Caki2 (cell line): ENCODE results near the gene ENPP5. TPM values are rescaled to one million over a fixed set of nuclear protein-coding genes. Genes with fewer than 3 reads are reported as not detected.

Source experiments
- DNase-seq: peaks from one replicate; pipeline ENCODE4 v3.0.0-alpha.2; 2015; ENCODE audit warnings: low read depth
- in situ Hi-C: cut with HindIII; loops from 2 replicates; pipeline ENCODE4 v1.10.0; 2016; ENCODE audit warnings: low sequenced_read_pairs, low pct_unique_long_range_greater_than_20kb, mixed read lengths
- total RNA-seq: library from RNA; depleted of rRNA; stranded (reverse); fragments of >200 nt; shearing (Covaris generic); gene quantifications from 2 replicates; pipeline ENCODE4 v1.2.3, GENCODE V29; 2014; ENCODE audit warnings: low replicate concordance; rRNA removed

Gene ENPP5
- 0.09 and 0.74 TPM in 2 replicates for total RNA-seq

- in situ Hi-C loops, result no loop called here
- DNase-seq, result peak; percentile 26
Observed at GRCh38 chr6:46170357-46171289, at the start of gene ENPP5. Gene ENPP5, minus strand, starts transcription at chr6:46170980. Its CDS starts 2,718 bp downstream, at chr6:46168262.

GRCh38 chr6:46219661-46220060, 48.9 kb upstream of the ENPP5 start:
- no peak for DNase-seq
- in situ Hi-C loops, result no loop called here

- no peak for DNase-seq
- in situ Hi-C loops, result no loop called here
Observed at GRCh38 chr6:46218457-46218856, 47.7 kb upstream of the ENPP5 start.

GRCh38 chr6:46217671-46218131, 46.9 kb upstream of the ENPP5 start:
- DNase-seq, result no peak
- in situ Hi-C loops, result no loop called here

- no peak for DNase-seq
- in situ Hi-C loops, result no loop called here
Observed at GRCh38 chr6:46216879-46217278, 46.1 kb upstream of the ENPP5 start.

- in situ Hi-C loops, result no loop called here
- DNase-seq, result no peak
Observed at GRCh38 chr6:46215777-46216176, 45.0 kb upstream of the ENPP5 start.

- in situ Hi-C loops, result no loop called here
- no peak for DNase-seq
Observed at GRCh38 chr6:46215213-46215612, 44.4 kb upstream of the ENPP5 start.

GRCh38 chr6:46211917-46212316, 41.1 kb upstream of the ENPP5 start:
- in situ Hi-C loops, result no loop called here

GRCh38 chr6:46210294-46210693, 39.5 kb upstream of the ENPP5 start:
- in situ Hi-C loops, result no loop called here
- no peak for DNase-seq

More at GRCh38 chr6:46211917-46212316, 41.1 kb upstream of the ENPP5 start:
- no peak for DNase-seq

- in situ Hi-C loops, result no loop called here
- DNase-seq, result no peak
Observed at GRCh38 chr6:46208303-46208702, 37.5 kb upstream of the ENPP5 start.

GRCh38 chr6:46207174-46207573, 36.4 kb upstream of the ENPP5 start:
- in situ Hi-C loops, result no loop called here
- no peak for DNase-seq

GRCh38 chr6:46204880-46205650, 34.3 kb upstream of the ENPP5 start:
- in situ Hi-C loops, result no loop called here
- DNase-seq, result no peak

GRCh38 chr6:46203391-46204177, 32.8 kb upstream of the ENPP5 start:
- no peak for DNase-seq
- in situ Hi-C loops, result no loop called here

- in situ Hi-C loops, result no loop called here
- DNase-seq, result no peak
Observed at GRCh38 chr6:46201702-46202101, 30.9 kb upstream of the ENPP5 start.

- no peak for DNase-seq
- in situ Hi-C loops, result no loop called here
Observed at GRCh38 chr6:46199387-46199786, 28.6 kb upstream of the ENPP5 start.

GRCh38 chr6:46191961-46192360, 21.2 kb upstream of the ENPP5 start:
- no peak for DNase-seq
- in situ Hi-C loops, result no loop called here

GRCh38 chr6:46190889-46191288, 20.1 kb upstream of the ENPP5 start:
- in situ Hi-C loops, result no loop called here
- no peak for DNase-seq

GRCh38 chr6:46189726-46190125, 18.9 kb upstream of the ENPP5 start:
- in situ Hi-C loops, result no loop called here
- DNase-seq, result no peak
